ENCODE measurements around the gene NEK5.

NEK5 gene

GRCh38 chr13:52006523-52007245 lies 122.2 kb downstream of the NEK5 start:
- no peak for TF ChIP-seq CTCF (conservative IDR thresholded peaks at IDR 0.05)
- no peak for TF ChIP-seq ZFX (IDR thresholded peaks at IDR 0.05)
- H3K27ac ChIP-seq: no peak overlapping the region

- TF ChIP-seq CTCF (conservative IDR thresholded peaks at IDR 0.05) (no peak), ZFX (IDR thresholded peaks at IDR 0.05) (no peak)
- H3K27ac ChIP-seq: no peak overlapping the region
Measured at GRCh38 chr13:52005841-52006522, 122.9 kb downstream of the NEK5 start.

- no peak overlapping the region for H3K27ac ChIP-seq
- TF ChIP-seq ZFX (IDR thresholded peaks at IDR 0.05) (no peak), CTCF (conservative IDR thresholded peaks at IDR 0.05) (no peak)
Measured at GRCh38 chr13:52004511-52005170, 124.2 kb downstream of the NEK5 start.

GRCh38 chr13:52003541-52003940 lies 125.3 kb downstream of the NEK5 start:
- no peak for TF ChIP-seq ZFX (IDR thresholded peaks at IDR 0.05)
- no peak for TF ChIP-seq CTCF (conservative IDR thresholded peaks at IDR 0.05)
- H3K27ac ChIP-seq: no peak overlapping the region

- TF ChIP-seq CTCF (conservative IDR thresholded peaks at IDR 0.05): no peak
- no peak for TF ChIP-seq ZFX (IDR thresholded peaks at IDR 0.05)
- no peak overlapping the region for H3K27ac ChIP-seq
Measured at GRCh38 chr13:52002361-52002760, 126.5 kb downstream of the NEK5 start.

- TF ChIP-seq ZFX (IDR thresholded peaks at IDR 0.05) (no peak), CTCF (conservative IDR thresholded peaks at IDR 0.05) (peak; percentile 73)
- H3K27ac ChIP-seq: no peak overlapping the region
Measured at GRCh38 chr13:52001120-52001731, 127.6 kb downstream of the NEK5 start.

All from C4-2B (cell line).